GM12864 (cell line): ENCODE measurements around the gene LDLRAD4.

ENCODE experiments used
- DNase-seq: peaks from one replicate; pipeline ENCODE4 v3.0.0-alpha.2; 2011; ENCODE audit warnings: low read depth
- H3K4me3 ChIP-seq: 2 replicates; pipeline ENCODE4 v1.5.1; 2011; ENCODE audit warnings: mild to moderate bottlenecking, low read depth, low read length, control low read depth
- CTCF ChIP-seq: IDR thresholded peaks from 2 replicates; pipeline ENCODE4 v1.5.1; 2011; ENCODE audit warnings: low read depth, mild to moderate bottlenecking, moderate library complexity, low read length, control low read depth, inconsistent platforms; ENCODE audit errors: missing control alignments

LDLRAD4 gene

DNA sequence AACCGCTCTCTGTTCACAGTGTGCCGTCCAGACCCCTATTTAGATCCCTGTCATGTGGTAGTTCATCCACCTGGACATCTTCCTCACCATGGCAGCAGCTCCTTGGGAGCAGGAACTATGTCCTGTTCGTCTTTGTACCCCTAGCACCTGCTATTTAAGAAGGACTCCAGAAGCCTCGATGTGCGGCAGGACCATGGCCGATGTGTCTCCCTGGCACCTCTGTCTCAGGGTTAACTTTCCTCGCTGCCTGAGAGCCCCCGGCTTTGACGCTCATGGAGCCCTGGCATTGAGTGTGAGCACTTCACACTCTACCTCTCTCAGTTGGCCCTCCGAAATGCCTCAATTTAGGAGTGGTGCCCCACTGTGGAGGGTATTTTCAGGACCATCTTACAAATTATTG is 355.8 kb downstream of the LDLRAD4 start:
- DNase-seq = no peak
- no peak for TF ChIP-seq CTCF
- H3K4me3 ChIP-seq = no peak overlapping the region

DNA sequence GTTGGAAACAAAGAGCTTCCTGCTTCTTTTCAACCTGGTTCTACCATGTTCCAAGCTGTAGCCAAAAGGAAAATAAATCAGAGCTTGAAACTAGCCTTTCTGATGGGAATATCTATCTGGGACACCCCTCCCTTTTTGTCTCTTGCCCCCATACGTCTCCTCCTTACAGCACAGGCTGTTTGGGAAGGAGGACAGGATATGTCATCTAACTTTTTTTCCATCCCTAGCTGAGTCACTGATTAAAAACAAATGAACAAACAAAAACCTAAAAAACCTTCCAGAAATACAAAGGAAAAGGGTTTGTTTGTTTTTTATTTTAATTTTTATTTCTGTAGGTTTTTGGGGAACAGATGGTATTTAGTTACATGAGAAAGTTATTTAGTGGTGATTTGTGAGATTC is 356.2 kb downstream of the LDLRAD4 start:
- TF ChIP-seq CTCF = no peak
- no peak overlapping the region for H3K4me3 ChIP-seq
- no peak for DNase-seq

GRCh38 chr18:13576598-13576997 is 358.0 kb downstream of the LDLRAD4 start:
- no peak overlapping the region for H3K4me3 ChIP-seq
- no peak for DNase-seq
- no peak for TF ChIP-seq CTCF

DNA sequence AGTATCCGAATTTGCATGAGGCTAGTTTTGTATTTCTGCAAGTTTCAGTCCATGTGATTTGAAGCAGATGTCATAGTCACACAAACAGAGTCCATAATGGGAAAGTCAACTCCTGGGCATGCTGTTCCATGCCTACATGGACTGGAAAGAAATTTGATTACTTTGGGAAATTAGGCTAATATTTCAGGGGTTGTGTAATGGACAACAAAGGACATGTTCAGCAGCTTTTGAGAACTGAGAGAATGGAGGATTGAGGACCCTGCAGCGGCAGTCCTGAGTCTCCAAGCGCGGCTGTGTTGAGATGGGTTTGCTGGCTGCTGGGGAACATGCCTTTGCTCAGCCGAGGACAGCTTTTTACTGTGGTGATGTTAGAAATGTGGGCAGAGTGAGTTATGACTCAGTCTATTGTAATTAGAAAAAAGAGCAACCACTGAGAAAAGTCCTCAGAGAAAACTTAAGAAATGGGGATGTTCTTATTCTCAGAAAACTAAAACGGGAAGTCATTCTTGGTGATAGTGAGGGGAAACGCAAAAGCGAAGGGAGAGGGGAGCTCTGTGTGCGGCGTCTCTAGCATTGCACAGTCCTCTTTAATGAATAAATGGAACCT is 358.6 kb downstream of the LDLRAD4 start:
- peak; percentile 78 for DNase-seq
- peak overlapping the region; percentile 22; the same call in 1 of the 2 replicates for H3K4me3 ChIP-seq
- TF ChIP-seq CTCF = no peak

DNA sequence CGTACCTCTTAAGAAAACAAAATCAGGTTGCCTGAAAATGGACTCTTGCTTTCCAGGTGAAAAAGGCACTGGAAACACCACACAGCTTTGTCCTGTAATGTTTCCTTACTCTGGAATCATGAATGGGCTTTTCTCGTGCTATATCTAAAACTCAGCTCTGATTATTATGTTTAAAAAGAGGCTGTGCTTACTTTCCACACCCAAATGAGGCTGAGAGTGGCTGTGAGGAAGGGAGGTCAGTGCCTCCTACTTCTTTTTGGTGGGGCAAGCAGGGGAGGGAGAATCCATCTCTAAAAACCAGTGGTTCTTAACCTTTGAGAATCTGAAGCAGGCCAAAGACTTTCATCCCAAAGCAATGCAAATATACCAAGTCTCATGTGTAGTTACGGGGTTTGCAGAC is 359.2 kb downstream of the LDLRAD4 start:
- no peak for DNase-seq
- no peak for TF ChIP-seq CTCF
- peak overlapping the region; percentile 22; the same call in 1 of the 2 replicates for H3K4me3 ChIP-seq

- TF ChIP-seq CTCF = no peak
- no peak for DNase-seq
- H3K4me3 ChIP-seq = no peak overlapping the region
These were observed 359.8 kb downstream of the LDLRAD4 start for GRCh38 chr18:13578400-13578799.

DNA sequence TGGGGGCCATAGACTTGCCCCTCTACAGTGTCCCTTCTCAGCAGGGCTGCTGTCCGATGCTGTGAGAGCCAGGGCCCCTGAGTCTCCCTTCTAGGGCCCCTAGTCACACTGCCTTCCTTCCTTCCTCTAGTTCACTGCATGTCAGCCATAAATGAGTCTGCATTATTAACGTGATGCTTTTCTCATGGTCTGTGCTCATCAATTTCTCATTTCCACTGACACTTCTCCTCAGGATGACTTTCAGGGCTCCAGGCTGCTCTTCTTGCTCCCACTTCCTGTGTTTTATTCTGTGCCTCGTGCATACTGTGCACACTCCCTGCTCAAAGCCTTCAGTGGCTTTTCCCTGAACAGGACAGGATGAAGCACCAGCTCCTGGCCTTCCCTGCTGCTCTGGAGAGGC is 361.3 kb downstream of the LDLRAD4 start:
- no peak for TF ChIP-seq CTCF
- no peak for DNase-seq

More for the DNA sequence above, 361.3 kb downstream of the LDLRAD4 start:
- no peak overlapping the region for H3K4me3 ChIP-seq
